ENCODE results near the gene RMND5B.

DNA sequence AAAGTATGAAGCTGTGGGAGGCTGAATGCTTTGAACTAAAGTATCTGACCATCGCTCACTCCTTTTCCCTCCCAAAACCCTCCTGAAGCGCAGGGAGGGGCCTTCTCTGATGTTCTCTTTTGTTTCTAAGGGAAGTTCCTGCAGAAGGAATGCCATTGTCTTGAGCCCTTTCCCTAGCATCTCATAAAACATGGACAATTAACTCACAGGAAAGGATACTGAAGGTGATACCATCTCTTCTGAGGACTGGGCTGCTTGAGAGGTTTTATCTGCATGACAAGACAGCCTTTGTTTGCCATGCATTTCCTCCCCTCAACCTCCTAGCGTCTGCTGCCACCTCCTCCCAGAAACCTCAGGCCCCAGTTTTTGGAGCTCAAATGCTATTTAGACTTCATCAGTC lies 4.3 kb upstream of the RMND5B start:
- no peak for TF ChIP-seq FOXP2 (optimal IDR thresholded peaks at IDR 0.05; ENCODE audit: control extremely low read depth, extremely low read length, insufficient read depth)
- TF ChIP-seq EZH2 (IDR thresholded peaks at IDR 0.05): no peak
